Muscle of leg (tissue), 11 donors: ENCODE results near the gene CCNE1. TPM values are rescaled to one million over a fixed set of nuclear protein-coding genes. Genes with fewer than 3 reads are reported as not detected.

Experiments
- DNase-seq: peaks from one replicate; pipeline ENCODE4 v3.0.0; 2013
- H3K27ac ChIP-seq: one replicate; pipeline ENCODE4 v1.5.1; 2013; ENCODE audit warnings: mild to moderate bottlenecking, low read length, control low read depth
- H3K27me3 ChIP-seq: one replicate; pipeline ENCODE4 v1.6.1; 2013; ENCODE audit warnings: low read length; ENCODE audit not compliant: control insufficient read depth, insufficient read depth
- H3K36me3 ChIP-seq: one replicate; pipeline ENCODE4 v1.6.1; 2013; ENCODE audit warnings: low read length; ENCODE audit not compliant: control insufficient read depth, insufficient read depth
- H3K4me1 ChIP-seq: one replicate; pipeline ENCODE4 v1.6.1; 2013; ENCODE audit warnings: low read length; ENCODE audit not compliant: control insufficient read depth, insufficient read depth
- H3K4me3 ChIP-seq: one replicate; pipeline ENCODE4 v1.5.1; 2013; ENCODE audit warnings: low read length, control low read depth
- H3K9me3 ChIP-seq: replicated peaks from 2 replicates; pipeline ENCODE4 v1.6.1; 2013; ENCODE audit warnings: low read depth, low read length; ENCODE audit not compliant: control insufficient read depth
- WGBS: methylation state at CpG from one replicate; pipeline ENCODE4 v1.1.5; 2013; ENCODE audit warnings: missing lambda C conversion rate; ENCODE audit not compliant: insufficient coverage; 5-methylcytosine and 5-hydroxymethylcytosine counted together
- polyA plus RNA-seq, 8 donors: library from polyadenylated mRNA; unstranded; fragments of 120-200 nt; gene quantifications; one replicate each; pipeline versions ENCODE4 v1.2.1 to v1.2.3, GENCODE V29; 2013; ENCODE audit warnings: inconsistent platforms in 1 of 8, low replicate concordance in 1 of 8; ENCODE audit not compliant: insufficient read length in 8 of 8, insufficient read depth in 1 of 8
- total RNA-seq: library from RNA; stranded (reverse); fragments of 120-200 nt; gene quantifications from one replicate; pipeline ENCODE4 v1.2.4, GENCODE V29; 2013

CCNE1 gene
- total and polyA plus RNA-seq, 9 donors: 18.0 to 24.9 (median 24.1) TPM

- Histone ChIP-seq H3K4me1 (peaks cover 36% of the 10 kb centered on the region), H3K27me3 (no peaks in the 10 kb centered on the region), H3K27ac (no peak overlapping the region), H3K9me3 (no peaks in the 10 kb centered on the region), H3K36me3 (no peaks in the 10 kb centered on the region), H3K4me3 (no peak overlapping the region)
- DNase-seq: peak; percentile 78
- 30% methylated on average over 14 of the region's 14 CpGs for WGBS
Observed at GRCh38 chr19:29771708-29772414, 39.9 kb upstream of the CCNE1 start.

GRCh38 chr19:29772696-29773095, 39.1 kb upstream of the CCNE1 start:
- Histone ChIP-seq H3K4me1 (peaks cover 41% of the 10 kb centered on the region), H3K9me3 (no peaks in the 10 kb centered on the region), H3K4me3 (no peak overlapping the region), H3K27ac (no peak overlapping the region), H3K27me3 (no peaks in the 10 kb centered on the region), H3K36me3 (no peaks in the 10 kb centered on the region)
- DNase-seq: no peak
- 82% methylated on average over 3 of the region's 6 CpGs for WGBS

GRCh38 chr19:29773141-29773540, 38.6 kb upstream of the CCNE1 start:
- no peaks in the 10 kb centered on the region for H3K27me3 ChIP-seq
- DNase-seq: no peak
- no peak overlapping the region for H3K27ac ChIP-seq
- WGBS: 92% methylated on average over 4 of the region's 8 CpGs
- no peaks in the 10 kb centered on the region for H3K9me3 ChIP-seq
- no peaks in the 10 kb centered on the region for H3K36me3 ChIP-seq
- H3K4me3 ChIP-seq: no peak overlapping the region
- peaks cover 46% of the 10 kb centered on the region for H3K4me1 ChIP-seq

- peaks cover 53% of the 10 kb centered on the region for H3K4me1 ChIP-seq
Observed at GRCh38 chr19:29774126-29774525, 37.7 kb upstream of the CCNE1 start.

GRCh38 chr19:29777781-29778309, 33.9 kb upstream of the CCNE1 start:
- Histone ChIP-seq H3K27me3 (no peaks in the 10 kb centered on the region), H3K4me1 (peaks cover 70% of the 10 kb centered on the region), H3K36me3 (no peaks in the 10 kb centered on the region), H3K9me3 (no peaks in the 10 kb centered on the region), H3K4me3 (no peak overlapping the region), H3K27ac (peak overlapping the region; percentile 20)
- WGBS: 43% methylated on average over 4 of the region's 6 CpGs
- peak; percentile 45 for DNase-seq

More at GRCh38 chr19:29774126-29774525, 37.7 kb upstream of the CCNE1 start:
- Histone ChIP-seq H3K9me3 (no peaks in the 10 kb centered on the region), H3K27me3 (no peaks in the 10 kb centered on the region), H3K27ac (no peak overlapping the region), H3K36me3 (no peaks in the 10 kb centered on the region), H3K4me3 (no peak overlapping the region)
- WGBS: 80% methylated on average over 1 of the region's 6 CpGs
- no peak for DNase-seq

GRCh38 chr19:29779921-29780320, 31.9 kb upstream of the CCNE1 start:
- WGBS: 33% methylated on average over 7 of the region's 9 CpGs
- H3K27me3 ChIP-seq: no peaks in the 10 kb centered on the region
- H3K4me1 ChIP-seq: peaks cover 61% of the 10 kb centered on the region
- H3K4me3 ChIP-seq: no peak overlapping the region
- no peaks in the 10 kb centered on the region for H3K36me3 ChIP-seq
- H3K27ac ChIP-seq: no peak overlapping the region
- DNase-seq: no peak
- no peaks in the 10 kb centered on the region for H3K9me3 ChIP-seq

GRCh38 chr19:29781386-29782259, 30.2 kb upstream of the CCNE1 start:
- Histone ChIP-seq H3K4me3 (no peak overlapping the region), H3K4me1 (peaks cover 52% of the 10 kb centered on the region), H3K36me3 (no peaks in the 10 kb centered on the region), H3K27ac (peak overlapping the region; percentile 78), H3K9me3 (no peaks in the 10 kb centered on the region), H3K27me3 (no peaks in the 10 kb centered on the region)
- 41% methylated on average over 21 of the region's 33 CpGs for WGBS
- DNase-seq: peak; percentile 88

- Histone ChIP-seq H3K9me3 (no peaks in the 10 kb centered on the region), H3K4me1 (peaks cover 52% of the 10 kb centered on the region), H3K27ac (peak overlapping the region; percentile 78), H3K27me3 (no peaks in the 10 kb centered on the region), H3K4me3 (no peak overlapping the region), H3K36me3 (no peaks in the 10 kb centered on the region)
- peak; percentile 32 for DNase-seq
- 63% methylated on average over 13 of the region's 13 CpGs for WGBS
Observed at GRCh38 chr19:29782260-29782580, 29.6 kb upstream of the CCNE1 start.

- 77% methylated on average over 9 of the region's 12 CpGs for WGBS
- Histone ChIP-seq H3K4me3 (no peak overlapping the region), H3K27ac (no peak overlapping the region), H3K36me3 (no peaks in the 10 kb centered on the region), H3K4me1 (peaks cover 38% of the 10 kb centered on the region), H3K27me3 (no peaks in the 10 kb centered on the region), H3K9me3 (no peaks in the 10 kb centered on the region)
- no peak for DNase-seq
Observed at GRCh38 chr19:29783627-29784190, 28.1 kb upstream of the CCNE1 start.

GRCh38 chr19:29784598-29785223, 27.1 kb upstream of the CCNE1 start:
- Histone ChIP-seq H3K4me1 (peaks cover 36% of the 10 kb centered on the region), H3K4me3 (no peak overlapping the region), H3K36me3 (no peaks in the 10 kb centered on the region), H3K27ac (no peak overlapping the region), H3K27me3 (no peaks in the 10 kb centered on the region), H3K9me3 (no peaks in the 10 kb centered on the region)
- DNase-seq: no peak
- WGBS: 79% methylated on average over 1 of the region's 1 CpG
